Osteocyte (in vitro differentiated cells): ENCODE results near the gene RCCD1. TPM values are rescaled to one million over a fixed set of nuclear protein-coding genes. Genes with fewer than 3 reads are reported as not detected.

Experiments
- DNase-seq: peaks from one replicate; pipeline ENCODE4 v3.0.0; 2021; ENCODE audit warnings: mixed read lengths; ENCODE audit not compliant: unreplicated experiment; ENCODE audit errors: extremely low spot score
- H3K27ac Mint-ChIP-seq: one replicate; pipeline ENCODE4 v1.8.0; 2021; ENCODE audit warnings: mild to moderate bottlenecking, mixed read lengths; ENCODE audit not compliant: unreplicated experiment
- H3K27me3 Mint-ChIP-seq: one replicate; pipeline ENCODE4 v1.8.0; 2021; ENCODE audit warnings: mixed read lengths; ENCODE audit not compliant: unreplicated experiment
- H3K36me3 Mint-ChIP-seq: one replicate; pipeline ENCODE4 v1.8.0; 2021; ENCODE audit warnings: mixed read lengths; ENCODE audit not compliant: unreplicated experiment
- H3K4me1 Mint-ChIP-seq: one replicate; pipeline ENCODE4 v1.8.0; 2021; ENCODE audit warnings: mixed read lengths; ENCODE audit not compliant: unreplicated experiment
- H3K4me3 Mint-ChIP-seq: one replicate; pipeline ENCODE4 v1.8.0; 2021; ENCODE audit warnings: mild to moderate bottlenecking, moderate library complexity, mixed read lengths; ENCODE audit not compliant: unreplicated experiment
- H3K9me3 Mint-ChIP-seq: one replicate; pipeline ENCODE4 v1.8.0; 2021; ENCODE audit warnings: mixed read lengths; ENCODE audit not compliant: unreplicated experiment
- CTCF ChIP-seq: fragments of 200-600 bp; sonication (generic); IDR thresholded peaks from 2 replicates; pipeline ENCODE4 v1.5.0; 2021; ENCODE audit warnings: antibody characterized with exemption, mild to moderate bottlenecking, moderate library complexity
- total RNA-seq: library from RNA; stranded (reverse); gene quantifications from 2 replicates; pipeline ENCODE4 v1.2.1, GENCODE V29; 2021

RCCD1 gene
- total RNA-seq, 1 donor from 2014 or later, result 12.0 TPM

GRCh38 chr15:90915216-90915807 lies 39.4 kb upstream of the RCCD1 start:
- Mint-ChIP-seq H3K9me3 (no peaks in the 10 kb centered on the region), H3K27ac (peak overlapping the region; percentile 38), H3K36me3 (peaks cover 41% of the 10 kb centered on the region), H3K27me3 (no peaks in the 10 kb centered on the region), H3K4me3 (no peak overlapping the region), H3K4me1 (no peaks in the 10 kb centered on the region)
- DNase-seq, result no peak
- no peak for TF ChIP-seq CTCF

- no peak for TF ChIP-seq CTCF
- peak overlapping the region; percentile 38 for H3K27ac Mint-ChIP-seq
- no peaks in the 10 kb centered on the region for H3K27me3 Mint-ChIP-seq
- H3K36me3 Mint-ChIP-seq, result peaks cover 41% of the 10 kb centered on the region
- H3K4me1 Mint-ChIP-seq, result no peaks in the 10 kb centered on the region
- no peak overlapping the region for H3K4me3 Mint-ChIP-seq
- no peaks in the 10 kb centered on the region for H3K9me3 Mint-ChIP-seq
- no peak for DNase-seq
These were observed 38.8 kb upstream of the RCCD1 start for GRCh38 chr15:90915808-90916440.

GRCh38 chr15:90916461-90916860 lies 38.2 kb upstream of the RCCD1 start:
- Mint-ChIP-seq H3K36me3 (peaks cover 41% of the 10 kb centered on the region), H3K4me1 (no peaks in the 10 kb centered on the region), H3K27me3 (no peaks in the 10 kb centered on the region), H3K27ac (no peak overlapping the region), H3K9me3 (no peaks in the 10 kb centered on the region), H3K4me3 (no peak overlapping the region)
- DNase-seq, result no peak
- no peak for TF ChIP-seq CTCF

GRCh38 chr15:90917569-90917968 lies 37.1 kb upstream of the RCCD1 start:
- Mint-ChIP-seq H3K27ac (no peak overlapping the region), H3K4me1 (no peaks in the 10 kb centered on the region), H3K27me3 (no peaks in the 10 kb centered on the region), H3K9me3 (no peaks in the 10 kb centered on the region), H3K4me3 (no peak overlapping the region), H3K36me3 (peaks cover 42% of the 10 kb centered on the region)
- no peak for TF ChIP-seq CTCF
- DNase-seq, result no peak

- Mint-ChIP-seq H3K9me3 (no peaks in the 10 kb centered on the region), H3K4me1 (no peaks in the 10 kb centered on the region), H3K27ac (no peak overlapping the region), H3K4me3 (no peak overlapping the region), H3K36me3 (peaks cover 42% of the 10 kb centered on the region), H3K27me3 (no peaks in the 10 kb centered on the region)
- no peak for DNase-seq
- no peak for TF ChIP-seq CTCF
These were observed 36.5 kb upstream of the RCCD1 start for GRCh38 chr15:90918034-90918788.
